GM15510 (cell line): ENCODE data around the gene PAX2.

Experiments
- POLR2A ChIP-seq: IDR thresholded peaks from 3 replicates; pipeline ENCODE4 v1.6.1; 2011; ENCODE audit warnings: borderline replicate concordance; ENCODE audit not compliant: insufficient read length; ENCODE audit errors: extremely low read depth

PAX2 gene

GRCh38 chr10:100847440-100847839 lies 102.1 kb downstream of the PAX2 start:
- no peak for TF ChIP-seq POLR2A

GRCh38 chr10:100848770-100849169 lies 103.4 kb downstream of the PAX2 start:
- no peak for TF ChIP-seq POLR2A

GRCh38 chr10:100858261-100858660 lies 112.9 kb downstream of the PAX2 start:
- TF ChIP-seq POLR2A, result no peak

- TF ChIP-seq POLR2A, result no peak
Measured at GRCh38 chr10:100858747-100859483, 113.5 kb downstream of the PAX2 start.

- no peak for TF ChIP-seq POLR2A
Measured at GRCh38 chr10:100859484-100859763, 114.0 kb downstream of the PAX2 start.

- TF ChIP-seq POLR2A, result no peak
Measured at GRCh38 chr10:100863433-100863832, 118.1 kb downstream of the PAX2 start.

GRCh38 chr10:100864036-100864885 lies 118.9 kb downstream of the PAX2 start:
- no peak for TF ChIP-seq POLR2A

- no peak for TF ChIP-seq POLR2A
Measured at GRCh38 chr10:100864978-100865377, 119.6 kb downstream of the PAX2 start.

- no peak for TF ChIP-seq POLR2A
Measured at GRCh38 chr10:100866010-100866409, 120.6 kb downstream of the PAX2 start.

GRCh38 chr10:100866575-100867098 lies 121.3 kb downstream of the PAX2 start:
- no peak for TF ChIP-seq POLR2A

- TF ChIP-seq POLR2A, result no peak
Measured at GRCh38 chr10:100867261-100867963, 122.0 kb downstream of the PAX2 start.

- no peak for TF ChIP-seq POLR2A
Measured at GRCh38 chr10:100868382-100868781, 123.0 kb downstream of the PAX2 start.

GRCh38 chr10:100869399-100869798 lies 124.0 kb downstream of the PAX2 start:
- TF ChIP-seq POLR2A, result no peak

GRCh38 chr10:100872034-100872791 lies 126.8 kb downstream of the PAX2 start:
- TF ChIP-seq POLR2A, result no peak
